Stimulated activated CD4-positive, alpha-beta T cell treated with anti-CD3 and anti-CD28 coated beads, Interleukin-4, amount 100 ng/mL, for 1 hour (primary cell): ENCODE results near the gene IQSEC1.

Experiments
- DNase-seq: peaks from one replicate; pipeline ENCODE4 v3.0.0-alpha.2; 2020

The IQSEC1 gene

GRCh38 chr3:13073326-13074005, at the start of gene IQSEC1:
Gene IQSEC1, minus strand, starts transcription at chr3:13073429. Its CDS starts 415 bp downstream, at chr3:13073014.
- DNase-seq: peak; percentile 76

- DNase-seq: no peak
These were observed 49.1 kb upstream of the IQSEC1 start for GRCh38 chr3:13122081-13123012.

- no peak for DNase-seq
These were observed 48.3 kb upstream of the IQSEC1 start for GRCh38 chr3:13121553-13122001.

- no peak for DNase-seq
These were observed 47.8 kb upstream of the IQSEC1 start for GRCh38 chr3:13120928-13121552.

- no peak for DNase-seq
These were observed 47.2 kb upstream of the IQSEC1 start for GRCh38 chr3:13120289-13120927.

- DNase-seq: no peak
These were observed 46.4 kb upstream of the IQSEC1 start for GRCh38 chr3:13119471-13120220.

- no peak for DNase-seq
These were observed 43.2 kb upstream of the IQSEC1 start for GRCh38 chr3:13116426-13116825.

- DNase-seq: no peak
These were observed 42.8 kb upstream of the IQSEC1 start for GRCh38 chr3:13115991-13116390.

- DNase-seq: no peak
These were observed 42.3 kb upstream of the IQSEC1 start for GRCh38 chr3:13115576-13115910.

GRCh38 chr3:13114811-13115575, 41.8 kb upstream of the IQSEC1 start:
- DNase-seq: no peak

GRCh38 chr3:13113346-13114330, 40.4 kb upstream of the IQSEC1 start:
- DNase-seq: no peak

- DNase-seq: no peak
These were observed 39.5 kb upstream of the IQSEC1 start for GRCh38 chr3:13112521-13113345.

GRCh38 chr3:13111873-13112520, 38.8 kb upstream of the IQSEC1 start:
- no peak for DNase-seq

- no peak for DNase-seq
These were observed 38.1 kb upstream of the IQSEC1 start for GRCh38 chr3:13111173-13111872.

- DNase-seq: no peak
These were observed 37.5 kb upstream of the IQSEC1 start for GRCh38 chr3:13110678-13111116.

- no peak for DNase-seq
These were observed 36.3 kb upstream of the IQSEC1 start for GRCh38 chr3:13109516-13109915.

- no peak for DNase-seq
These were observed 35.6 kb upstream of the IQSEC1 start for GRCh38 chr3:13108861-13109260.

- no peak for DNase-seq
These were observed 34.4 kb upstream of the IQSEC1 start for GRCh38 chr3:13107661-13108060.
